HL-60 (cell line): ENCODE results near the gene ARHGAP23.

Experiments used
- CTCF ChIP-seq: IDR thresholded peaks from one replicate; pipeline ENCODE4 v1.5.1; 2011; ENCODE audit warnings: low read length, control low read depth, inconsistent platforms; ENCODE audit not compliant: insufficient read depth
- GABPA ChIP-seq: IDR thresholded peaks from 2 replicates; pipeline ENCODE4 v1.6.1; 2012; ENCODE audit warnings: low read depth
- POLR2AphosphoS5 ChIP-seq: IDR thresholded peaks from 2 replicates; pipeline ENCODE4 v1.6.1; 2012; ENCODE audit warnings: low read depth
- REST ChIP-seq: IDR thresholded peaks from 2 replicates; pipeline ENCODE4 v1.6.1; 2012; ENCODE audit warnings: low read depth; ENCODE audit not compliant: insufficient replicate concordance
- SPI1 ChIP-seq: IDR thresholded peaks from 2 replicates; pipeline ENCODE4 v1.6.1; 2012; ENCODE audit warnings: low read depth, mild to moderate bottlenecking, borderline replicate concordance

GRCh38 chr17:38544839-38545209 is 116.6 kb downstream of the ARHGAP23 start:
- TF ChIP-seq REST (no peak), CTCF (no peak), POLR2AphosphoS5 (no peak), GABPA (no peak), SPI1 (no peak)
